ENCODE results near the gene FBLN1. TPM values are rescaled to one million over a fixed set of nuclear protein-coding genes. Genes with fewer than 3 reads are reported as not detected.

FBLN1 gene
- total RNA-seq, 2 experiments from 2014 or later: 0.42 TPM; not detected in 1

- Mint-ChIP-seq H3K4me1 (peaks cover 22% of the 10 kb centered on the region), H3K36me3 (no peaks in the 10 kb centered on the region), H3K27ac (peak overlapping the region; percentile 10), H3K27me3 (no peaks in the 10 kb centered on the region), H3K4me3 (no peak overlapping the region), H3K9me3 (ENCODE audit: low read depth) (no peaks in the 10 kb centered on the region)
- ATAC-seq (no peak), DNase-seq (no peak)
- CTCF ChIA-PET: interaction anchor here (1.2 kb wide), 1 partner anchor 425 kb away, joined by 3 read pairs; no protein-coding TSS in a partner anchor
These were observed 78.2 kb downstream of the FBLN1 start for GRCh38 chr22:45580726-45581381.

- no peak overlapping the region for H3K4me3 Mint-ChIP-seq
- ATAC-seq (no peak), DNase-seq (no peak)
- H3K27ac Mint-ChIP-seq: no peak overlapping the region
- H3K4me1 Mint-ChIP-seq: peaks cover 22% of the 10 kb centered on the region
- H3K36me3 Mint-ChIP-seq: no peaks in the 10 kb centered on the region
- H3K27me3 Mint-ChIP-seq: no peaks in the 10 kb centered on the region
- CTCF ChIA-PET: interaction anchor here (1.4 kb wide), 1 partner anchor 425 kb away, joined by 3 read pairs; no protein-coding TSS in a partner anchor
- no peaks in the 10 kb centered on the region for H3K9me3 Mint-ChIP-seq (ENCODE audit: low read depth)
These were observed 78.9 kb downstream of the FBLN1 start for GRCh38 chr22:45581549-45582080.

- CTCF ChIA-PET: interaction anchor here (1.1 to 1.4 kb wide), 2 partner anchors 61 to 424 kb away, joined by 3 read pairs; no protein-coding TSS in a partner anchor
- H3K27ac Mint-ChIP-seq: no peak overlapping the region
- H3K9me3 Mint-ChIP-seq (ENCODE audit: low read depth): no peaks in the 10 kb centered on the region
- H3K27me3 Mint-ChIP-seq: no peaks in the 10 kb centered on the region
- H3K36me3 Mint-ChIP-seq: no peaks in the 10 kb centered on the region
- H3K4me3 Mint-ChIP-seq: no peak overlapping the region
- DNase-seq (no peak), ATAC-seq (no peak)
- peaks cover 22% of the 10 kb centered on the region for H3K4me1 Mint-ChIP-seq
These were observed 79.7 kb downstream of the FBLN1 start for GRCh38 chr22:45582236-45582954.

DNA sequence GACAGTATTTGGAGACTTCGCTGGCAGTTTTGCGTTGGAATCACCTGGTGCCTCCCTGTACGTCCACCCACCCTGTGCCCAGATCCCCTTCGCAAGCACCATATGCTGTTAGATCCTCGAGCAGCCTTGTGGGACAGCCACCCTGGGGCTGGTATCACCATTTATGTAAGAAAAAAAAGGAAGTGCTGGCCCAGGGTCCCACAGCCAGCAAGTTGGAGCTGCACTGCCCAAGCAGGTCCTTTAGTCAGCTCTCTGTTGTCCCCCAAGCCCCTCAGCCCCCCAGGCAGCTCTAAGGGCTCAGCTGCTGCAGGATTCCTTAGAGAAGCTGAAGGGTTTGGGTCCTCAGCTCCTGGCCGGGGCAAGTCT is 80.3 kb downstream of the FBLN1 start:
- H3K27me3 Mint-ChIP-seq: no peaks in the 10 kb centered on the region
- no peak overlapping the region for H3K4me3 Mint-ChIP-seq
- H3K4me1 Mint-ChIP-seq: peaks cover 22% of the 10 kb centered on the region
- no peak for ATAC-seq
- H3K27ac Mint-ChIP-seq: no peak overlapping the region
- no peaks in the 10 kb centered on the region for H3K9me3 Mint-ChIP-seq (ENCODE audit: low read depth)
- no peaks in the 10 kb centered on the region for H3K36me3 Mint-ChIP-seq
- CTCF ChIA-PET: interaction anchor here (0.9 to 1.4 kb wide), 3 partner anchors 60 to 424 kb away, joined by 3 read pairs; no protein-coding TSS in a partner anchor
- DNase-seq: no peak

DNA sequence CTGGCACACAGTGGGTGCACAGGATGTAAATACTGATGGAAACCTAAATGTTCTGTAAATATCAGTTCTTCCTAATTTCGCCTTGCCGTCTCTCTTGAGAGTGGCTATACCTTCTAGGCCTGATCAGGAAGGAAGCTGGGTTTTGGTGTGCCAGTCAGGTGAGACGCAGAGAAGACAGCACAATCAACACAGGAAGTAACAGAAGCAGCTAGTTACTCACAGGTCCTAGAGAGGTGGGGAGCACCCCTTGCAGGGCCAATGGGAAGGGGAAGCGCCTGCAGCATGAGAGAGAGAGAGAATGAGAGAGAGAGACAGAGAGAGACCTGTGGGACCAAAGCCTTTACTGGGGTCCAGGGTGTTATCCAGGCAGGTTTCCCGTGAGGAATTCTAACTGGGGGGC is 80.8 kb downstream of the FBLN1 start:
- peak; percentile 64 for DNase-seq
- CTCF ChIA-PET: interaction anchor here (0.6 to 1.1 kb wide), 3 partner anchors 60 to 280 kb away, joined by 3 to 4 read pairs (median 3); no protein-coding TSS in a partner anchor
- no peak overlapping the region for H3K4me3 Mint-ChIP-seq
- H3K27me3 Mint-ChIP-seq: no peaks in the 10 kb centered on the region
- no peaks in the 10 kb centered on the region for H3K36me3 Mint-ChIP-seq
- peak; percentile 79 for ATAC-seq
- H3K4me1 Mint-ChIP-seq: peaks cover 22% of the 10 kb centered on the region
- H3K27ac Mint-ChIP-seq: peak overlapping the region; percentile 72
- H3K9me3 Mint-ChIP-seq (ENCODE audit: low read depth): no peaks in the 10 kb centered on the region

GRCh38 chr22:45584121-45584570 is 81.5 kb downstream of the FBLN1 start:
- H3K4me1 Mint-ChIP-seq: peaks cover 22% of the 10 kb centered on the region
- no peaks in the 10 kb centered on the region for H3K9me3 Mint-ChIP-seq (ENCODE audit: low read depth)
- no peaks in the 10 kb centered on the region for H3K27me3 Mint-ChIP-seq
- DNase-seq (no peak), ATAC-seq (no peak)
- CTCF ChIA-PET: no interaction called here
- no peak overlapping the region for H3K4me3 Mint-ChIP-seq
- no peak overlapping the region for H3K27ac Mint-ChIP-seq
- no peaks in the 10 kb centered on the region for H3K36me3 Mint-ChIP-seq

DNA sequence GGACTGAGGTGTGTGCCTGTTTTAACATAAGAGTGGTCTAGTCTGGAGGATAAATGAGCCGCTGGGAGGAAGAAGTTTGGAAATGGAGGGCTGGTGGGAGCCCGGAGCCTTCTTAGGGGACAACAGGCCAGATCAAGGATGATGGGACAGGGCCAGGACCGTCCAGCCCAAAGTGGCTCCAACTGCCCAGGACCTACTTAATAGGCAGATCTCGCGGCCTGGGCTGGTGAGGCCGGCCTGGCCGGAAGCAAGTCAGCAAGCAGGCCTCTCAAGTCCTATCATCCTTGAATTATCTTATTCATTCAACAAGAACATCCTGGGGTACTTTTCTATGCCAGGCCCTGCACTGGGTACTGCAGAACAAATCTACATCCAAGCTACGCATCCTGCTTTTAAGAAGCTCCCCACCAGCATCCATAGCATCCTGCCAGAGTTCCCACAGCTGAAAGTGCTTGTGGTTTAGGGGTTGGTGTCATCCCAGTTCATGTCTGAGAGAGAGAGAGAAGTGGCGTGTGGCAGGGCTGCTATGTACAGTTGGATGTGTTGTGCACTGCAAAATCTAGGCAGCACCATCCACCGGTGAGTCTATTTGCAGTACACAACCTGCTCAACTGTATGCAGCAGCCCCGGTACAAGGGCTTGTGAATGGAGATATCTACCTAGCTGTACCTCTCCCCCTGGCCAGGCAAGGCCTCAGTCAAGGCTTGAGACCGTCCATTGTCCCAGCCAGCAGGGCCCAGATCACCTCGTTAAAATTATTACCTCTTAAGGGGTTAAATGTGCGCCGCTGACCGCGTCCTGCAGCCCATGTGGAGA is 82.1 kb downstream of the FBLN1 start:
- no peaks in the 10 kb centered on the region for H3K9me3 Mint-ChIP-seq (ENCODE audit: low read depth)
- no peak for DNase-seq
- H3K4me3 Mint-ChIP-seq: no peak overlapping the region
- no peak overlapping the region for H3K27ac Mint-ChIP-seq
- peaks cover 22% of the 10 kb centered on the region for H3K4me1 Mint-ChIP-seq
- CTCF ChIA-PET: no interaction called here
- no peaks in the 10 kb centered on the region for H3K36me3 Mint-ChIP-seq
- H3K27me3 Mint-ChIP-seq: no peaks in the 10 kb centered on the region
- no peak for ATAC-seq

DNA sequence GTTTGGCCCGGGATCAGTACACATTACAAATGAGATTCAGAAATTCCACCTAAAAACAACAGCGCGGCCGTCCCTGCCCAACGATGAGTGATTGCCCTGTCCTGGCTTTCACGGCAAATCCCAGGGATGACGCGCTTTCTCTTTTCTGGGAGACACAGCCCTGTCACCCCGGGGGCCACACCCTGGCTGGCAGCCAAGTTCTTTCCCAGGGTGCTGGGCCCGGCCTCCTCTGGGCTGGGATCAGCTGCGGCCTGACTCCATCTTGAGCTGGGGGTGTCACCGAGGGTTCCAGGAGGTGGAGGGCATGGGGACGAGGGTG is 82.7 kb downstream of the FBLN1 start:
- CTCF ChIA-PET: no interaction called here
- Mint-ChIP-seq H3K27ac (no peak overlapping the region), H3K4me1 (peaks cover 22% of the 10 kb centered on the region), H3K36me3 (no peaks in the 10 kb centered on the region), H3K27me3 (no peaks in the 10 kb centered on the region), H3K9me3 (ENCODE audit: low read depth) (no peaks in the 10 kb centered on the region), H3K4me3 (no peak overlapping the region)
- ATAC-seq (no peak), DNase-seq (no peak)

- no peak overlapping the region for H3K4me3 Mint-ChIP-seq
- DNase-seq (no peak), ATAC-seq (no peak)
- CTCF ChIA-PET: no interaction called here
- H3K4me1 Mint-ChIP-seq: peaks cover 20% of the 10 kb centered on the region
- no peaks in the 10 kb centered on the region for H3K36me3 Mint-ChIP-seq
- H3K9me3 Mint-ChIP-seq (ENCODE audit: low read depth): no peaks in the 10 kb centered on the region
- H3K27me3 Mint-ChIP-seq: no peaks in the 10 kb centered on the region
- no peak overlapping the region for H3K27ac Mint-ChIP-seq
These were observed 83.4 kb downstream of the FBLN1 start for GRCh38 chr22:45585946-45586540.

GRCh38 chr22:45586651-45587405 is 84.1 kb downstream of the FBLN1 start:
- Mint-ChIP-seq H3K36me3 (no peaks in the 10 kb centered on the region), H3K9me3 (ENCODE audit: low read depth) (no peaks in the 10 kb centered on the region), H3K4me1 (peaks cover 15% of the 10 kb centered on the region), H3K27ac (no peak overlapping the region), H3K27me3 (no peaks in the 10 kb centered on the region), H3K4me3 (no peak overlapping the region)
- CTCF ChIA-PET: no interaction called here
- DNase-seq (no peak), ATAC-seq (no peak)

DNA sequence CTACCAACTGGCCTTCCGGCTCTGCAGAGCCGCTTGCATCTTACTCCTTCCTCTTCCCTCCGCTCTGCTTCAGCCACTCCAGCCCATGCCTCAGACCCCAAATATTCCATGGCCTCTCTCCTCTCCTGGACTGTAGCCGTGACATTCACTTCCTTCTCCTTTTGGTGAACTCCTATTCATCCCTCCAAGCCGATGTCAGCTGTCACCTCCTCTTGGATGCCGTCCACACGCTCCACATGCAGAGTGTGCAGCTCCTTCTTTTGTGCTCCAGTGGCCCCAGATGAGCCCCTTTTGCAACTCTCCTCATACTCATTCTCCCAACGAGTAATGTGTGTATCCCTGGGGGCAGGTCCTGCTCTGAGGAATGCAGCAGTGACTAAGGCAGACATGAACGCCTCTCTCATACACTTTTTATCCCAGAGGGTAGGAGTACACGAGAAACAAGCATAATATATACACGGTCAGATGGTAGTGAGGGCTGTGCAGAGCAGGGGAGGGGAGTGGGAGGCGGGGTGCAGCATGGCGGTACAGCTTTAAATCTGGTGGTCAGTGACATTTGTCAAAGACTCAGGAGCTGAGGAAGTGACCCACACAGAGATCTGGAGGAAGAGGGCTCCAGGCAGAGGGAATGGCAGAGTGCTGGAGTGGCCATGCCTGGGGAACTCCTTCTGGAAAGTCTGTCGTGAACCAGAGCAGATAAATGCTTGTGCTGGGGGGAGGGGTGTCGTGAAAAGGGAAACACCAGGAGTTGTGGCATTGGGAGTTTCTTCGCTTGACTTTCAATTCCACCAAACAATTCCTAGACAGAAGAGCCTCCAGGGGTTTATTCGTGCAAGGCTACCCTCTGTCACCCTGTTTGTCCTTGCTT is 85.2 kb downstream of the FBLN1 start:
- no peak for DNase-seq
- Mint-ChIP-seq H3K4me1 (peaks cover 11% of the 10 kb centered on the region), H3K9me3 (ENCODE audit: low read depth) (no peaks in the 10 kb centered on the region), H3K27ac (no peak overlapping the region), H3K4me3 (no peak overlapping the region), H3K27me3 (no peaks in the 10 kb centered on the region), H3K36me3 (no peaks in the 10 kb centered on the region)
- CTCF ChIA-PET: interaction anchor here (0.6 kb wide), 1 partner anchor 13 kb away, joined by 3 read pairs; no protein-coding TSS in a partner anchor
- ATAC-seq: no peak

GRCh38 chr22:45589556-45589955 is 86.9 kb downstream of the FBLN1 start:
- Mint-ChIP-seq H3K36me3 (no peaks in the 10 kb centered on the region), H3K27me3 (no peaks in the 10 kb centered on the region), H3K27ac (no peak overlapping the region), H3K9me3 (ENCODE audit: low read depth) (no peaks in the 10 kb centered on the region), H3K4me3 (no peak overlapping the region), H3K4me1 (no peaks in the 10 kb centered on the region)
- no peak for ATAC-seq
- CTCF ChIA-PET: no interaction called here
- no peak for DNase-seq
